GM23338 (cell line): ENCODE measurements around the gene ACAN. TPM values are rescaled to one million over a fixed set of nuclear protein-coding genes. Genes with fewer than 3 reads are reported as not detected.
A peak's percentile ranks its signal among the peaks of the same experiment; 100 is the strongest.

Experiments used
- ATAC-seq: fragments of 200-7000 bp; cut with Tn5 transposase; 3 replicates; pipeline ENCODE4 v1.9.1; 2020
- DNase-seq: peaks from one replicate; pipeline ENCODE4 v3.0.0-alpha.2; 2015; ENCODE audit warnings: low spot score
- H2AFZ ChIP-seq: fragments of 200-600 bp; sonication (generic); 2 replicates; pipeline ENCODE4 v1.8.0; 2016; ENCODE audit warnings: antibody characterized with exemption, mild to moderate bottlenecking, moderate library complexity
- H3F3A ChIP-seq: fragments of 200-600 bp; sonication (generic); replicated peaks from 2 replicates; pipeline ENCODE4 v1.8.0; 2017; ENCODE audit warnings: antibody characterized with exemption, mixed run types, low read depth
- H3K27ac ChIP-seq: fragments of 200-600 bp; sonication (generic); 2 replicates; pipeline ENCODE4 v1.6.1; 2016; ENCODE audit warnings: low read depth
- H3K27me3 ChIP-seq: fragments of 200-600 bp; sonication (generic); 2 replicates; pipeline ENCODE4 v1.8.0; 2016; ENCODE audit warnings: mild to moderate bottlenecking, mixed run types, moderate library complexity; ENCODE audit not compliant: insufficient read depth
- H3K36me3 ChIP-seq: fragments of 200-600 bp; sonication (generic); 2 replicates; pipeline ENCODE4 v1.8.0; 2016; ENCODE audit warnings: mild to moderate bottlenecking; ENCODE audit not compliant: insufficient read depth
- H3K4me1 ChIP-seq: fragments of 200-600 bp; sonication (generic); 2 replicates; pipeline ENCODE4 v1.8.0; 2016; ENCODE audit warnings: mild to moderate bottlenecking, moderate library complexity; ENCODE audit not compliant: insufficient read depth
- H3K4me2 ChIP-seq: fragments of 200-600 bp; sonication (generic); 2 replicates; pipeline ENCODE4 v1.7.1; 2017; ENCODE audit warnings: mixed run types
- H3K4me3 ChIP-seq: fragments of 200-600 bp; sonication (generic); 2 replicates; pipeline ENCODE4 v1.6.1; 2016; ENCODE audit warnings: mixed run types
- H3K79me2 ChIP-seq: fragments of 200-600 bp; sonication (generic); replicated peaks from 2 replicates; pipeline ENCODE4 v1.8.0; 2017; ENCODE audit warnings: mild to moderate bottlenecking; ENCODE audit not compliant: insufficient read depth
- H3K9me2 ChIP-seq: fragments of 200-600 bp; sonication (generic); 2 replicates; pipeline ENCODE4 v1.8.0; 2017; ENCODE audit not compliant: insufficient read depth
- H4K20me1 ChIP-seq: fragments of 200-600 bp; sonication (generic); replicated peaks from 2 replicates; pipeline ENCODE4 v1.8.0; 2017; ENCODE audit warnings: mild to moderate bottlenecking; ENCODE audit not compliant: insufficient read depth
- H3K27ac Mint-ChIP-seq: 2 replicates; pipeline ENCODE4 v1.8.0; 2020; ENCODE audit warnings: inconsistent platforms, mild to moderate bottlenecking, moderate library complexity, mixed read lengths
- H3K27me3 Mint-ChIP-seq: 3 replicates; pipeline ENCODE4 v1.8.0; 2022; ENCODE audit warnings: low read depth, mild to moderate bottlenecking, moderate library complexity, mixed read lengths, inconsistent platforms; ENCODE audit not compliant: insufficient read depth, poor library complexity
- H3K36me3 Mint-ChIP-seq: 3 replicates; pipeline ENCODE4 v1.8.0; 2021; ENCODE audit warnings: low read depth, mild to moderate bottlenecking, inconsistent platforms, moderate library complexity, mixed read lengths
- H3K4me1 Mint-ChIP-seq: 3 replicates; pipeline ENCODE4 v1.8.0; 2020; ENCODE audit warnings: mild to moderate bottlenecking, inconsistent platforms, mixed read lengths
- H3K4me3 Mint-ChIP-seq: 3 replicates; pipeline ENCODE4 v1.8.0; 2021; ENCODE audit warnings: moderate library complexity, mild to moderate bottlenecking, inconsistent platforms, mixed read lengths
- H3K9me3 Mint-ChIP-seq: 3 replicates; pipeline ENCODE4 v1.8.0; 2020; ENCODE audit warnings: moderate library complexity, mild to moderate bottlenecking, inconsistent platforms, mixed read lengths
- EZH2 ChIP-seq: fragments of 200-600 bp; sonication (generic); IDR thresholded peaks from one replicate; pipeline ENCODE4 v1.8.0; 2017; ENCODE audit warnings: antibody characterized with exemption, mild to moderate bottlenecking, low read depth; ENCODE audit not compliant: unreplicated experiment
- EZH2phosphoT487 ChIP-seq: fragments of 200-600 bp; sonication (generic); IDR thresholded peaks from one replicate; pipeline ENCODE4 v1.8.1; 2018; ENCODE audit warnings: antibody characterized with exemption; ENCODE audit not compliant: unreplicated experiment
- JUNB ChIP-seq: IDR thresholded peaks from one replicate; pipeline ENCODE4 v1.6.1; 2016; ENCODE audit warnings: antibody characterized with exemption; ENCODE audit not compliant: unreplicated experiment
- NANOG ChIP-seq: IDR thresholded peaks from 2 replicates; pipeline ENCODE4 v1.6.1; 2016; ENCODE audit warnings: antibody characterized with exemption, borderline replicate concordance
- POLR2AphosphoS5 ChIP-seq: IDR thresholded peaks from 2 replicates; pipeline ENCODE4 v1.6.1; 2016; ENCODE audit warnings: antibody characterized with exemption, low read depth
- STAT1 ChIP-seq: IDR thresholded peaks from one replicate; pipeline ENCODE4 v1.6.1; 2016; ENCODE audit warnings: antibody characterized with exemption; ENCODE audit not compliant: unreplicated experiment
- ZNF114 ChIP-seq: fragments of 250-450 bp; sonication (Bioruptor Pico); IDR thresholded peaks from 2 replicates; pipeline ENCODE4 v1.5.0; 2020; ENCODE audit warnings: mild to moderate bottlenecking, moderate library complexity
- ZNF331 ChIP-seq: fragments of 250-450 bp; sonication (Bioruptor Pico); IDR thresholded peaks from 2 replicates; pipeline ENCODE4 v1.5.0; 2020; ENCODE audit warnings: low read depth, mild to moderate bottlenecking, moderate library complexity
- polyA plus RNA-seq: library from polyadenylated mRNA; unstranded; fragments of >200 nt; fragmentation: Nextera tagmentation; extraction: Ambion mirVana; gene quantifications from 2 replicates; pipeline ENCODE4 v1.2.1, GENCODE V29; 2016
- total RNA-seq: library from RNA; depleted of rRNA; stranded (reverse); fragments of >200 nt; shearing (Covaris generic); gene quantifications from 2 replicates; pipeline ENCODE4 v1.2.3, GENCODE V29; 2014
- TF ChIP-seq, protein P1 (sequence below), 2 experiments: fragments of 200-600 bp in 1 of 2; sonication (generic) in 1 of 2; conservative IDR thresholded peaks; 2 replicates each; pipeline versions ENCODE4 v1.5.1 to v1.6.1; 2016 to 2017; ENCODE audit warnings: antibody characterized with exemption in 2 of 2, low read depth in 2 of 2, mild to moderate bottlenecking in 2 of 2, moderate library complexity in 1 of 2
- TF ChIP-seq, protein P2 (sequence below): IDR thresholded peaks from 2 replicates; pipeline ENCODE4 v1.6.1; 2016; ENCODE audit warnings: antibody characterized with exemption

Gene ACAN
- total and polyA plus RNA-seq, 2 experiments from 2014 or later: 2.5 to 4.9 TPM

DNA sequence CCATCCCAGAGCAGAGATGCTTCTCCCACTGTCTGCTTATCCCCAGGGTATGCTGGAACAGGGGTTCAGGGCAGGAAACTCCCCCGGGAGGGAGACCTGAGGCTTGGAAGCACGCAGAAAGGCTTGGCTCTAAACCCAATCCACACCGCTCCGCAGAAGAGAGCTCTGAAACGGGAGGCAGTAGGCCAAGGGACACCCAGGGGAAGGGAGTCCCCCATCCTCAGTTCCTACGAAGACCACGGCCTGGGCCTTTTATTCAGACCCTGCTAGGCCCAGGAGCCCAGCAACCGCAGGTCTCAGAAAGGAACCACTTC lies 93.9 kb downstream of the ACAN start:
- H3K27ac Mint-ChIP-seq: no peak overlapping the region
- peaks cover 27% of the 10 kb centered on the region for H3F3A ChIP-seq

DNA sequence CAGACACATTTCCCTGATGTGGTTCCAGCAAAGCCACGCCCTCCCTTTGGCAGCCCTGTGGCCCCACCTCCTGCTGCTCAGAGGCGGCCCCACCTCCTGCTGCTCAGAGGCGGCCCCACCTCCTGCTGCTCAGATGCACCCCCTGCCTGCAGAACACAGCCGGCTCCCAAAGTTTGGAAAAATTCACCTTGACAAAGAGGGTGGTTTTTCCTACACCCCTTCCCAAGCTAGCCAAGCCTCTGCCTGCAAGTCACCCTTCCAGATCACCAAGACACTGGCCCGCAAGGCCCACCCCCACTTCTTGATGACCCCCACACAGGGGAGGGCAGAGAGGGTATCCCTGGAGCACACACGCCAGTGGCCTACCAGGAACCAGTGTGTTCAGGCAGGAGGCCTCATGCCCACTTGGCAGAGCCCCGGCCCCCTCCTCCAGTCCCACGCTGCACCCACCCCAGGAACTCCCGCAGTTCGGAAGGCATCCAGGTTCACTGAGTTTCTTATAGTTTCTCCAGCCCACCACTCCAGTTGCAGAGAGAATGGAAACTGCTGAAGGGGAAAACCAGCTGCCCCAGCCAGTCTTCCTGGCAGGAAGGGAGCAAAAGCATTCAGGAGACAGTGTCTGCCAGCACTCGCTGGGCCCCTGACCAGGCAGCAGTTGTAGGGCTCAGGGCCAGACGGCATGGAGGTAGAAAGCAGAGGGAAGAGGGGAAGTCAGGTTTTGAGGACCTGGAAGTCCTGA lies 94.4 kb downstream of the ACAN start:
- peaks cover 56% of the 10 kb centered on the region for H3K36me3 Mint-ChIP-seq
- Histone ChIP-seq H3K4me3 (peak overlapping the region; percentile 23; the same call in 1 of the 2 replicates), H3K9me2 (no peaks in the 10 kb centered on the region), H4K20me1 (peaks cover 23% of the 10 kb centered on the region), H3K79me2 (peaks cover 2% of the 10 kb centered on the region; the same call in 1 of the 2 replicates), H3F3A (peaks cover 31% of the 10 kb centered on the region), H3K27ac (peak overlapping the region; percentile 66; the same call in 1 of the 2 replicates), H3K4me2 (peak overlapping the region; percentile 60), H3K27me3 (peaks cover 4% of the 10 kb centered on the region; the same call in 1 of the 2 replicates), H3K36me3 (peaks cover 9% of the 10 kb centered on the region; the same call in 1 of the 2 replicates), H3K4me1 (peaks cover 34% of the 10 kb centered on the region), H2AFZ (no peak overlapping the region)
- DNase-seq (peak; percentile 53), ATAC-seq (peak; percentile 1)
- peak overlapping the region; percentile 95 for H3K27ac Mint-ChIP-seq
- no peaks in the 10 kb centered on the region; the same call in 1 of the 3 replicates for H3K9me3 Mint-ChIP-seq
- peaks cover 34% of the 10 kb centered on the region for H3K27me3 Mint-ChIP-seq
- peaks cover 60% of the 10 kb centered on the region for H3K4me1 Mint-ChIP-seq
- no peak for TF ChIP-seq ZNF331 (CRISPR knock-in tag)
- TF ChIP-seq STAT1: no peak
- TF ChIP-seq NANOG: no peak
- TF ChIP-seq ZNF114: no peak
- TF ChIP-seq, protein P1, sequence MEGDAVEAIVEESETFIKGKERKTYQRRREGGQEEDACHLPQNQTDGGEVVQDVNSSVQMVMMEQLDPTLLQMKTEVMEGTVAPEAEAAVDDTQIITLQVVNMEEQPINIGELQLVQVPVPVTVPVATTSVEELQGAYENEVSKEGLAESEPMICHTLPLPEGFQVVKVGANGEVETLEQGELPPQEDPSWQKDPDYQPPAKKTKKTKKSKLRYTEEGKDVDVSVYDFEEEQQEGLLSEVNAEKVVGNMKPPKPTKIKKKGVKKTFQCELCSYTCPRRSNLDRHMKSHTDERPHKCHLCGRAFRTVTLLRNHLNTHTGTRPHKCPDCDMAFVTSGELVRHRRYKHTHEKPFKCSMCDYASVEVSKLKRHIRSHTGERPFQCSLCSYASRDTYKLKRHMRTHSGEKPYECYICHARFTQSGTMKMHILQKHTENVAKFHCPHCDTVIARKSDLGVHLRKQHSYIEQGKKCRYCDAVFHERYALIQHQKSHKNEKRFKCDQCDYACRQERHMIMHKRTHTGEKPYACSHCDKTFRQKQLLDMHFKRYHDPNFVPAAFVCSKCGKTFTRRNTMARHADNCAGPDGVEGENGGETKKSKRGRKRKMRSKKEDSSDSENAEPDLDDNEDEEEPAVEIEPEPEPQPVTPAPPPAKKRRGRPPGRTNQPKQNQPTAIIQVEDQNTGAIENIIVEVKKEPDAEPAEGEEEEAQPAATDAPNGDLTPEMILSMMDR (conservative IDR thresholded peaks at IDR 0.05; ENCODE audit: low read depth in 2 of 2): peak; percentile 24 to 46; a peak in 3 of 4 replicates
- TF ChIP-seq JUNB: no peak
- peak; percentile 21; the same call in 1 of the 2 replicates for TF ChIP-seq POLR2AphosphoS5
- TF ChIP-seq, protein P2, sequence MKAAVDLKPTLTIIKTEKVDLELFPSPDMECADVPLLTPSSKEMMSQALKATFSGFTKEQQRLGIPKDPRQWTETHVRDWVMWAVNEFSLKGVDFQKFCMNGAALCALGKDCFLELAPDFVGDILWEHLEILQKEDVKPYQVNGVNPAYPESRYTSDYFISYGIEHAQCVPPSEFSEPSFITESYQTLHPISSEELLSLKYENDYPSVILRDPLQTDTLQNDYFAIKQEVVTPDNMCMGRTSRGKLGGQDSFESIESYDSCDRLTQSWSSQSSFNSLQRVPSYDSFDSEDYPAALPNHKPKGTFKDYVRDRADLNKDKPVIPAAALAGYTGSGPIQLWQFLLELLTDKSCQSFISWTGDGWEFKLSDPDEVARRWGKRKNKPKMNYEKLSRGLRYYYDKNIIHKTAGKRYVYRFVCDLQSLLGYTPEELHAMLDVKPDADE: no peak
- no peak overlapping the region; the same call in 2 of the 3 replicates for H3K4me3 Mint-ChIP-seq

More for the DNA sequence above, 93.9 kb downstream of the ACAN start:
- Histone ChIP-seq H2AFZ (no peak overlapping the region), H3K79me2 (no peaks in the 10 kb centered on the region), H3K4me1 (peaks cover 34% of the 10 kb centered on the region), H3K4me3 (peak overlapping the region; percentile 23; the same call in 1 of the 2 replicates), H3K4me2 (peak overlapping the region; percentile 60; the same call in 1 of the 2 replicates), H3K27ac (peak overlapping the region; percentile 66; the same call in 1 of the 2 replicates), H3K9me2 (no peaks in the 10 kb centered on the region), H4K20me1 (peaks cover 17% of the 10 kb centered on the region), H3K27me3 (peaks cover 4% of the 10 kb centered on the region; the same call in 1 of the 2 replicates), H3K36me3 (peaks cover 3% of the 10 kb centered on the region; the same call in 1 of the 2 replicates)
- peaks cover 56% of the 10 kb centered on the region for H3K4me1 Mint-ChIP-seq
- H3K4me3 Mint-ChIP-seq: 0 out of 3 replicates have a peak overlapping the region, but pooled peaks have one; percentile 2
- ATAC-seq (no peak), DNase-seq (peak; percentile 18)
- TF ChIP-seq EZH2 (no peak), EZH2phosphoT487 (no peak), STAT1 (no peak)
- H3K9me3 Mint-ChIP-seq: no peaks in the 10 kb centered on the region; the same call in 1 of the 3 replicates
- peaks cover 51% of the 10 kb centered on the region for H3K36me3 Mint-ChIP-seq
- H3K27me3 Mint-ChIP-seq: peaks cover 30% of the 10 kb centered on the region
